Suppressor macrophage treated with lipopolysaccharide for 1 hour (primary cell): ENCODE data around the gene A4GALT.
"Not testable (repeated sequence)": the region's sequence is repeated elsewhere in the genome, so short reads cannot be mapped to it uniquely, and the experiment has no call there.

Experiments
- DNase-seq, 3 donors: peaks; one replicate each; pipeline ENCODE4 v3.0.0-alpha.2; 2020 to 2022

The A4GALT gene

DNA sequence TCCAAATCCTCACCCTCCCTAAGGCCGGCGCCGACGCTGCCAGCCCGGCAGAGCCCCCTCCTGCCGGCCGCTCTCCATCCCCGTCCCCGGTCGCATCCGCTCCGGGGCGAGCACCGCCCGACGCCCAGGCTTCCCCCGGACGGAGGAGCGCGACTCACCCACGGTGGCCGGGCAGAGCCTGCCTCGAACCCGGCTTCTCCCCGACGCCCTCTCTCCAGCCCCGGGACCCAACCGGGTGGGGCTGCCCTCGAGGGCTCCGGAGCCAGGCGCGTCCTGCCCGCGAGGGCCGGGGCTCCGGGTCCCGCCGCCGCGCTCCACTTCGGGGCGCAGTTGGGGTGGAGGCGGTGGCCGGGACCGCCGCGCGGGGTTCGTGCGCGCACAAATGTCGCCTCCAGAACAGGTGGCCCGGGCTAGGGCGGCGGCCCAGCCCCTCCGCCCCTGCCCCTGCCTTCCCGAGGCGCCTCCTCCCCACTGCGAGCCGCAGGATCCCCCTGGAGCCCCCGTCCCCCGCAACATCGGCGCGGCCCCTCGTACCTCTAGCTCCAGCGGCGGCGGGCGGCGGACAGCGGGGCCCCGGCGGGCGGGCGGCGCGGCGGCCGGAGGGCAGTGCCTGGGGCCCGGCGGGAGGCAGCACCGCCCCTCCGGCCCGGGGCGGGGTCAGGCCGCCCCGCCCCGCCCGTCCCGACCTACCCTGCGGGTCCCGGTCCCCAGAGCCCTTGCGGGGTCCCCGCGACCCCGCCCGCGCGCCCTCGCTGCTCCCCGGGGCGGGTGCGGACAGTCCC lies at the start of gene A4GALT:
Gene A4GALT (minus strand): TSS at position 608 of the 782 bp plus-strand sequence. CDS start 26,919 bp downstream, outside the sequence.
- peak in 2 of 3 donors; percentile 49 to 71 for DNase-seq

DNA sequence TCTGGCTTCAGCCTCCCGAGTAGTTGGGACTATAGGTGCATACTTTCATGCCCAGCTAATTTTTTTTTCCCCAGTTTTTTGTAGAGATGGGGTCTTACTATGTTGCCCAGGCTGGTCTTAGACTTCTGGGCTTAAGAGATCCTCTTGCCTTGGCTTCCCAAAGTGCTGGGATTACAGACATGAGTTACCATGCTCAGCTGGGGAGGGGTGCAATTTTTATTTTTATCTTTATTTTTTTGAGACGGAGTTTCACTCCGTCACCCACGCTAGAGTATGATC lies 49.7 kb upstream of the A4GALT start:
- no peak for DNase-seq

GRCh38 chr22:42769574-42770447 lies 49.1 kb upstream of the A4GALT start:
- DNase-seq, result peak; percentile 34 to 65 (median 61)

- no peak for DNase-seq
Observed at GRCh38 chr22:42769238-42769573, 48.5 kb upstream of the A4GALT start.

DNA sequence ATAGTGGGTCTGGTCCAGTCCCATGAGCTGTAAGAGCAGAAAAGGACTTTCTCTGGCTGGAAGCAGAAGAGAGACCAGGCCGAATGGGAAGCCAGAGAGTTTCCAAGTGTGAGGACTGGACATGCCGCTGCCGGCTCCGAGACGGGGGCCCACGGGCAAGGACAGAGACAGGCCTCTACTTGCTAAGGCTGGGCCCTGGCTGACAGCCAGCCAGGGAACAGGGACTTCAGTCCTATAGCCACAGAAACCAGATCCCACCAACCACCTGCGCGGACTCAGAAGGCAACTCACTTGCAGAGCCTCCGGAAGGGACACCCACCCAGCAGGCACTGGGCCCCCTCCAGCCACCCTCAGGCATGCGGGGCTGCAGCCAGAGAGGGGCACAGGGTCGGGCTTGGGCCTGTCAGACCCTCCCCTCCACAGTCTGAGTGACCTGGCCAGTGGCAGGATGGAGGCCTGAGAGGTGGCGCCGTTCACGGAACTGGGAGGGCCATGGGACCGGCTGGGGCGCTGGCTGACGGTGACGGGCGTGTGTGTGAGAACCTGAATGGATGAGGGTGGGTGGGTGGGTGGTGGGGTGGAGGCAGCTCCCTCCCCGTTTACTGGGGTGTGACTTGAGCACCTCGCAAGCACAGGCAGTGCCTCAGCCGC lies 47.8 kb upstream of the A4GALT start:
- no peak for DNase-seq

DNA sequence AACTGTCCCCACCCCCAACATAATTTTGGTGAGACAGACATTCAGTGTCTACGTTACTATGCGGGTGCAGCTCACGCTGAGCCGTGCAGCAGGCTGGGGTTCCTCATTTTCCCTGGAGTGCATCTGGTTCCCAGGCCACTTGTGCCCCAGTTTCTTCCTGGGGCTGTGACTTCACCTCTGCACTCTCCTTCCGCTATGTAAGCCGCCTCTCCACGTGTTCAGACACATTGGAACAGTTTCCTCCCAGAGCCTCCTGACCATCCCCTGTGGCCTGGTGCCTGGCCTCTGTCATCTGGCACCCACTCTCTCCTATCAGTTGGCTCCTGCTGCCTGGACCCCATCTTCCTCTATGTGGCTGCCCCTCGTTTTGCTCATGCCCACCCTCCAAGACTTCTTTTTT lies 46.2 kb upstream of the A4GALT start:
- DNase-seq, result peak; percentile 71 to 80 (median 73)

DNA sequence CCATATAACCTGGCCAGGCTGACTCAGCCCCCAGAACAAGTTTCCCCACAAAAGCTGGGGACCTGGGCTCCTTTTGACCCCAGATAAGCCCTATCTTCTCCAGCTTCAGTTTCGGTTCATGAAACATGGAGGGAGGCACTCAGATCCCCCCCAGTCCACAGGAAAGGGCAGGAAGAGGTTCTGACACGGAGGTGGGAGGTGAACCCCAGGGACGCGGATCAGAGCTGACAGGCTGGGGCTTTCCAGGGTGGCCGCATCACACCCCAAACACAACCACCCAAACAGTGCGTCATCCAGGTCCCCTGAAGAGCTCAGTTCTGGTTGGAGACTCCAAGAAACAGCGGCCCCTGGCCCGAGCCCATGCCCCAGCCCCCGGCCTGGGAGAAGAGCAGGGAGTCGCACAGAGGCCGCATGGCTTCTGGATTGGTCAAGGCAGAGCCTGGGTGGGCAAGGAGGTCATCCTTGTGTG lies 44.3 kb upstream of the A4GALT start:
- DNase-seq, result peak in 2 of 3 donors; percentile 22 to 37

GRCh38 chr22:42763965-42764480 lies 43.4 kb upstream of the A4GALT start:
- no peak for DNase-seq

GRCh38 chr22:42760806-42761565 lies 40.3 kb upstream of the A4GALT start:
- peak in 1 of 3 donors; percentile 16 for DNase-seq

DNA sequence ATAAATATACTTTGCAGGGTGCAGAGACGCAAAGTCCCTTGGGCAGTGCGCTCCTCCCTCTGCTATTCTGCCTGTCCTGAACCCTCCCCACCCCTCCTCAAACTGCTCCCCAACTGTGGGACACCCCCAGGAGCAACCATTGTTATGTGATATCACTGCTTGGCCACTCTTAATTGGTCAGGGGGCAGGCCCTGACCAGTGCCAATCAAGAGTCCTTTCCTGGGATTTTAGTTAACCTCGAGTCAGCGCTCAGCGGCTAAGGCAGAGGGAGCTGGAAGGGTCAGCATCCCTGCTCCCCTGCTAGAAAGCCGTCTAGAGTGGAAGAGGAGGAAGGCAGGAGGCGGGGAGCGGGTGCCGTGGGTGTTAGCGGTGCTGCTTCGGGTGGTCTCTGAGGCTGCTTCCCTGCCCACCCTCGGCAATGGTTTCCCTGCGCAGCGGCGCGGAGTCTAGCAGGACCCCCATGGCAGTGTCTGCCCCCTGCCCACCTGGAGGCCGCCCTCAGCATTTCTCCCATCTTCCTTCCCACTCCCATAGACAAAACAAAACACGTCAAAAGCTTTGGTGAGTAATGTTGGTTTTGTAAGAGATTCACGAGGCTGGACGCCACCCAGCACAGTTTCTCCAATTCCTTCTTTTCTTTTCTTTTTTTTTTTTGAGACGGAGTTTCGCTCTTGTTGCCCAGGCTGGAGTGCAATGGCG lies 38.4 kb upstream of the A4GALT start:
- peak in 2 of 3 donors; percentile 18 to 72 for DNase-seq

- DNase-seq, result peak; percentile 57 to 86 (median 60)
Observed at GRCh38 chr22:42755553-42755952, 34.9 kb upstream of the A4GALT start.

DNA sequence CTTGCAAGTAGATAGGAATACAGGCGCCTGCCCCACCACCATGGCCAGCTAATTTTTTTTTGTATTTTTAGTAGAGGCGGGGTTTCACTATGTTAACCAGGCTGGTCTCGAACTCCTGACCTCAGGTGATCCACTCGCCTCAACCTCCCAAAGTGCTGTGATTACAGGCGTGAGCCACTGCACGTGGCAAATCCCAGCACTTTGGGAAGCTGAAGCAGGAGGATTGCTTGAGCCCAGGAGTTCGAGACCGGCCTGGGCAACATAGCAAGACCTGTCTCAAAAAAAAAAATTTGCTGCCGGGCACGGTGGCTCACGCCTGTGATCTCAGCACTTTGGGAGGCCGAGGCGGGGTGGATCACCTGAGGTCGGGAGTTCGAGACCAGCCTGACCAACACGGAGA lies 34.5 kb upstream of the A4GALT start:
- not testable (repeated sequence) for DNase-seq

GRCh38 chr22:42754658-42755057 lies 34.0 kb upstream of the A4GALT start:
- DNase-seq, result peak in 1 of 3 donors; percentile 20

DNA sequence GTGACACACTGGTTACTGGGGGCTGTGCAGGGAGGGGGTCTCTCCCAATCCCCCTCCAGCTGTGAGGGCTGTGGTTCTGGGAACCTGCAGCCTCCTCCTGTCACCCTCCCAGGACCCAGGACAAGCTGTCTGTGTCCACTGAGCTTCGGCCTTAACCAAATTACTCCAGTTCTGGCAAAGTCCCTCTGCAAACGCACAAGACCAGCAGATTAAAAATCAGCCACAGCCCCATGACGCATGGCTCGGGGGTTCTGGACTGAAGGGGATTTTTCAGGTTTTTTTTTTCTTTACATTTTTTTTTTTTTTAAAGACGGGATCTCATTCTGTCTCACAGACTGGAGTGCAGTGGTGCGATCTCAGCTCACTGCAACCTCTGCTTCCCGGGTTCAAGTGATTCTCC lies 32.2 kb upstream of the A4GALT start:
- DNase-seq, result peak; percentile 50 to 62 (median 60)

GRCh38 chr22:42752230-42752746 lies 31.6 kb upstream of the A4GALT start:
- DNase-seq, result peak in 1 of 3 donors; percentile 16

GRCh38 chr22:42750421-42750820 lies 29.8 kb upstream of the A4GALT start:
- DNase-seq, result not testable (repeated sequence)

- DNase-seq, result peak; percentile 18 to 48 (median 25)
Observed at GRCh38 chr22:42747701-42748513, 27.2 kb upstream of the A4GALT start.

- peak in 1 of 3 donors; percentile 17 for DNase-seq
Observed at GRCh38 chr22:42745118-42745517, 24.4 kb upstream of the A4GALT start.

DNA sequence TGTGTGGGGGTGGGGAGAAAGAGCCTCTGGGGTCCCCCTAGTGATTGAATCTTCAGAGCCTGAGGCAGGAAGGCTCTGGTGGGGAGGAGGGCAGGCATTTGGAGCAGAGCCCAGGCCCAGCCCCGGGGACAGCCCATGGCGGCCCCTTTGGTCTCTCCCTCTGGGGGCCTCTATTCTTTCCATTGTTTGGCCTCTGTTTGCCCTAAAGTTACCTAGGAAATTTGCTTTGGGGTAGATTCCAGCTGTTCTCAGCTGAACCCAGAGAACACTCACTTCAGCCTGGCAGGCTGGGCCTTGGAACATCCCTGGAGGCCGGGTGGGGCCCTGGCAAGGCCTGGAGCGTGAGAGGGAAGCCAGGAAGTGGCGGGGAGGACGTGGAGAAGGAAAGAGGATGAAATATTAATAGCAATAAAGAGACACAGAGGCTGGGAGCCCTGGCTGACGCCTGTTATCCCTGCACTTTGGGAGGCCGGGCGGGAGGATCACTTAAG lies 22.9 kb upstream of the A4GALT start:
- DNase-seq, result peak in 1 of 3 donors; percentile 4

GRCh38 chr22:42742940-42743339 lies 22.3 kb upstream of the A4GALT start:
- peak in 1 of 3 donors; percentile 10 for DNase-seq
